SK-N-MC (cell line): ENCODE measurements around the gene RBMS3.
A peak's percentile ranks its signal among the peaks of the same experiment; 100 is the strongest.

Experiments
- DNase-seq: peaks from one replicate; pipeline ENCODE4 v3.0.0-alpha.2; 2011; ENCODE audit warnings: low read depth, low spot score
- H3K27ac ChIP-seq: fragments of 200-600 bp; sonication (generic); 2 replicates; pipeline ENCODE4 v1.5.1; 2016; ENCODE audit warnings: mixed run types
- H3K36me3 ChIP-seq: fragments of 200-600 bp; sonication (generic); 2 replicates; pipeline ENCODE4 v1.6.1; 2017; ENCODE audit warnings: antibody characterized with exemption, low read length, mixed read lengths; ENCODE audit not compliant: insufficient read depth
- H3K4me3 ChIP-seq: fragments of 200-600 bp; sonication (generic); 2 replicates; pipeline ENCODE4 v1.5.1; 2016
- H3K9ac ChIP-seq: fragments of 200-600 bp; sonication (generic); 2 replicates; pipeline ENCODE4 v1.8.0; 2017; ENCODE audit warnings: mixed run types, mixed read lengths; ENCODE audit not compliant: insufficient read length
- H3K9me3 ChIP-seq: fragments of 200-600 bp; sonication (generic); 2 replicates; pipeline ENCODE4 v1.6.1; 2017; ENCODE audit warnings: low read depth, mild to moderate bottlenecking, antibody characterized with exemption, low read length, moderate library complexity, mixed read lengths
- EZH2 ChIP-seq: fragments of 200-600 bp; sonication (generic); IDR thresholded peaks from one replicate; pipeline ENCODE4 v1.6.1; 2017; ENCODE audit warnings: antibody characterized with exemption
- FOXP2 ChIP-seq: optimal IDR thresholded peaks from 2 replicates; pipeline ENCODE3; 2011; ENCODE audit warnings: mild to moderate bottlenecking, moderate library complexity; ENCODE audit not compliant: insufficient read depth; ENCODE audit errors: extremely low read length, control extremely low read depth
- POLR2AphosphoS5 ChIP-seq: IDR thresholded peaks from 2 replicates; pipeline ENCODE4 v1.6.1; 2012; ENCODE audit warnings: mild to moderate bottlenecking, low read depth, low read length, borderline replicate concordance

RBMS3 gene

GRCh38 chr3:30006111-30006510 is 725.2 kb downstream of the RBMS3 start:
- DNase-seq = no peak
- Histone ChIP-seq H3K36me3 (no peaks in the 10 kb centered on the region), H3K9ac (no peak overlapping the region), H3K4me3 (no peak overlapping the region), H3K9me3 (no peaks in the 10 kb centered on the region), H3K27ac (no peak overlapping the region)
- TF ChIP-seq FOXP2 = no peak
- no peak for TF ChIP-seq EZH2
- TF ChIP-seq POLR2AphosphoS5 = no peak

DNA sequence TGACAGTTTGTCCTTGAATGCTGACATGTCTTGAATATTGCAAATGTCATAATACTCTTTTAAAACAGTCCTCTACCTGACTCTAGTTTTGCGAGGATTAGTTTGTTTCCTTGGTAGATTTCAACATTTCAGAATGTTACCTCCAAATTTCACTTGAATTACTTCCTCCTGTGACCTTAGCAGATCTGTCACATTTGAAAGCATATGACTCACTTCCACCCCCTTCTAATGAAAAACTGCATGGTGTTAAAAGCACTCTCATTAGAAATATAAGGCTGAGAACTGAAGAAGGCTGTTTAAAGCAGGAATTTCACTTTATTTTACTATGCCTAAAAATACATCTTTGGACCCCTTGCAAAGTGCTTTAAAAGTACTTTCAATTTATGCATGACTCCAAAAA is 726.8 kb downstream of the RBMS3 start:
- no peak for DNase-seq
- Histone ChIP-seq H3K9me3 (no peaks in the 10 kb centered on the region), H3K9ac (no peak overlapping the region), H3K36me3 (no peaks in the 10 kb centered on the region), H3K27ac (no peak overlapping the region), H3K4me3 (no peak overlapping the region)
- TF ChIP-seq POLR2AphosphoS5 = no peak
- TF ChIP-seq FOXP2 = no peak
- no peak for TF ChIP-seq EZH2

DNA sequence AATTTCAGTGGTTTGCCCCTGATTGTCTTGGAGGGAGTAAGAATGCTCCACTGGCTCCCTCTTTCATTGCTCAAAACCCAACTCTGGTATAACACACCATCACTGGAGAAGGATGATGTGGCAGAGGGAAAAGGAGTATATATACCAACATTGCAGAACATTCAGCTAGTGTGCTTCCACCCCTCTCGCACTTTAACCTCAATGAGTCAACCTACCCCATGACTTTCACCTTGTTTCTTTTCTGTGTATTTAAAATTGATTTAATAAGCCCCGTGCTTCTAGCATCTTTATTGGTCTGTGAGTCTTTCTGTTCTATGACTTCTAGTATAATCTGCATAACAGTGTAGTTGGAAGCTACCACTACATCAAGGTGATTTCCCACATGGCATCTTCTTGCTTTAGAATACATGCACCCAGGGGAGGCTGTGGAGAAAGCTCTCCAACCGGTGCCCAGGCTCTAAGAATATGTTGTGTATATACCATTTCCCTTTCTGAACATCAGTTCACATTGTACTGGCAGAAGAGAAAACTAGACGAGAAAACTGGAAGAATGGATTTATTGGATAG is 730.4 kb downstream of the RBMS3 start:
- TF ChIP-seq EZH2 (no peak), FOXP2 (no peak), POLR2AphosphoS5 (no peak)
- Histone ChIP-seq H3K9me3 (no peaks in the 10 kb centered on the region), H3K27ac (no peak overlapping the region), H3K36me3 (no peaks in the 10 kb centered on the region), H3K4me3 (no peak overlapping the region), H3K9ac (no peak overlapping the region)
- DNase-seq = no peak

DNA sequence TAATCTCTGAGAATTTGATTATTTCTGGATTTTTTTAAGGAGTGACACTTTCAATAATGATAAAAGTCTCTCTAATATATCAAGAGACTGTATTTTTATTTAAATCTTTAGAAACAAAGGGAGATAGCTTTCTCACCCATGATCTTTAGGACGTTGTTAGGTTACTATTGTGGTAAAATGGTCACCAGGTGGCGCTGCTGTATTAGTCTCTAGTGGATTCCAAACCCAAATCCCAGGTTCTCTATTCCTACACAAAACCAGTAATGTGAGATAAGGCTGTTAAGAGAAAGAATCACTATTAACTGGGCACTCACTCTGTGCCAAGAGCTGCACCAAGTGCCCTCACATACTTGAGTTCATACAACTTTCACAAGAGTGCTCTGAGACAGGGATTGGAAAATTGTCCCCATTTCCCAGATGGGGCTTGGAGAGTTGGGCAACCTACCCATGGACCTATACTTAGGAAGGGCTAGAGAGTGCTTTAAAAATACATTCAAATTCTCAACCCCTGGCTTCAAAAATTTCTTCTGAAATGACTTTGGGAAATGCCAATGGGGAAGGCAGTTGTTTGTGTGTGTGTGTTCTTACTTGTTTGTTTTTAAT is 732.2 kb downstream of the RBMS3 start:
- Histone ChIP-seq H3K27ac (no peak overlapping the region), H3K4me3 (no peak overlapping the region), H3K36me3 (no peaks in the 10 kb centered on the region), H3K9me3 (no peaks in the 10 kb centered on the region), H3K9ac (no peak overlapping the region)
- DNase-seq = peak; percentile 68
- TF ChIP-seq POLR2AphosphoS5 (no peak), EZH2 (no peak), FOXP2 (no peak)

GRCh38 chr3:30017901-30018300 is 737.0 kb downstream of the RBMS3 start:
- TF ChIP-seq EZH2 (no peak), POLR2AphosphoS5 (no peak), FOXP2 (no peak)
- Histone ChIP-seq H3K4me3 (no peak overlapping the region), H3K27ac (no peak overlapping the region), H3K36me3 (no peaks in the 10 kb centered on the region), H3K9ac (no peak overlapping the region), H3K9me3 (no peaks in the 10 kb centered on the region)
- no peak for DNase-seq

GRCh38 chr3:30020380-30020779 is 739.5 kb downstream of the RBMS3 start:
- no peak overlapping the region for H3K4me3 ChIP-seq
- H3K9me3 ChIP-seq = no peaks in the 10 kb centered on the region
- no peaks in the 10 kb centered on the region for H3K36me3 ChIP-seq
- H3K9ac ChIP-seq = no peak overlapping the region
- DNase-seq = no peak
- no peak overlapping the region for H3K27ac ChIP-seq
- TF ChIP-seq POLR2AphosphoS5 (no peak), EZH2 (no peak), FOXP2 (no peak)

GRCh38 chr3:30024466-30024865 is 743.6 kb downstream of the RBMS3 start:
- DNase-seq = no peak
- H3K36me3 ChIP-seq = no peaks in the 10 kb centered on the region
- H3K9ac ChIP-seq = no peak overlapping the region
- no peak overlapping the region for H3K4me3 ChIP-seq
- TF ChIP-seq EZH2 (no peak), FOXP2 (no peak)
- H3K9me3 ChIP-seq = no peaks in the 10 kb centered on the region
- no peak overlapping the region for H3K27ac ChIP-seq

DNA sequence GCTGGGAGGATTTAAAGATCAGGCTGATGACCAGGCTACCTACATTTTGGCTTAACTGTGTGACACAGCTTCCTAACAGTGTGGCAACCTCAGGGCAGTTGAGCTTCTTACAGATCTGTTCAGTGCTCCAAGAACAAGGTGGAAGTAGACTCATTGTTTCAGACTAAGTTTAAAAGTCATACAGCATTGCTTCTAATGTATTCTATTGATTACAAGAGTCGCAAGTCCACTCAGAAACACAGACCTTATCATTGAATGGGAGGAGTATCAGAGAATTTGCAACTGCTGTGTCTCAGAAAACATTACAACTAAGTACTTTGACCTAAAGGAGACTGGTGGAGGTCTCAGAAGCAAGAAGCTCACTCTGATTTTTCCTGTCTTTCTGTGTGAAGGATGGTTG is 746.0 kb downstream of the RBMS3 start:
- Histone ChIP-seq H3K9ac (no peak overlapping the region), H3K4me3 (no peak overlapping the region), H3K27ac (no peak overlapping the region), H3K9me3 (no peaks in the 10 kb centered on the region), H3K36me3 (no peaks in the 10 kb centered on the region)
- DNase-seq = no peak
- no peak for TF ChIP-seq POLR2AphosphoS5
- TF ChIP-seq FOXP2 = no peak
- no peak for TF ChIP-seq EZH2
